Retinal pigment epithelial cell (primary cell): Measurements from ENCODE around the gene KLHDC10.
"Not testable (repeated sequence)": the region's sequence is repeated elsewhere in the genome, so short reads cannot be mapped to it uniquely, and the experiment has no call there.

Experiments
- DNase-seq: peaks from one replicate; pipeline ENCODE4 v3.0.0-alpha.2; 2010; ENCODE audit warnings: low read depth
- H3K4me3 ChIP-seq: 2 replicates; pipeline ENCODE4 v1.5.1; 2011; ENCODE audit warnings: mild to moderate bottlenecking, low read length, control low read depth, moderate library complexity
- CTCF ChIP-seq: conservative IDR thresholded peaks from 2 replicates; pipeline ENCODE4 v1.5.1; 2011; ENCODE audit warnings: low read depth, low read length, control low read depth, inconsistent platforms

Gene KLHDC10

GRCh38 chr7:130124711-130125110 is 54.4 kb downstream of the KLHDC10 start:
- no peak for DNase-seq
- TF ChIP-seq CTCF, result no peak
- no peak overlapping the region for H3K4me3 ChIP-seq

- not testable (repeated sequence) for DNase-seq, H3K4me3 ChIP-seq
Observed at GRCh38 chr7:130126840-130127239, 56.5 kb downstream of the KLHDC10 start.

- H3K4me3 ChIP-seq, result no peak overlapping the region
- TF ChIP-seq CTCF, result no peak
Observed at GRCh38 chr7:130127404-130127803, 57.1 kb downstream of the KLHDC10 start.

DNA sequence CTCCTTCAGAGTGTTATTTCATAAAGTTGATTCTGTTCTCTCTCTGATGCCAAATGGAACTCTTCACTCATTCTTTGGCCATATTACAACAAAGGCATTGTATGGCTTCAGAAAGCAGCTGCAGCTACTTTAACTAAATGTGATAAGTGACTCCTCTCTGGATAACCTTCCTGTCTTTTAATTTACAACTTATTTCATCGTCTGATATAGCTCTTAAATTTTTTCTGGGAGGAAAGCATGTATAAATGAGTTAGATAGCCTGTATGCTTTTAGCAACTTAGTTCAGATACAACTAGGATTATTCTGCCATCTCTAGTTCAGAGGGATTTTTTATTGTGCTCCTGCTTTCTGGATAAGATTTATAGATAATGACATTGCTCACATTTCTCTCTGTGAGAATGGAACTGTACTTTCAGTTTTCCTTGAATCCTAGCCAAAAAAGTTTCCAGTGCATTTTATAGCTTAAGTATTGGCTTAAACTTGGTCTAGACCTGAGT is 57.5 kb downstream of the KLHDC10 start:
- TF ChIP-seq CTCF, result no peak
- no peak overlapping the region for H3K4me3 ChIP-seq
- no peak for DNase-seq

More at GRCh38 chr7:130127404-130127803, 57.1 kb downstream of the KLHDC10 start:
- no peak for DNase-seq

DNA sequence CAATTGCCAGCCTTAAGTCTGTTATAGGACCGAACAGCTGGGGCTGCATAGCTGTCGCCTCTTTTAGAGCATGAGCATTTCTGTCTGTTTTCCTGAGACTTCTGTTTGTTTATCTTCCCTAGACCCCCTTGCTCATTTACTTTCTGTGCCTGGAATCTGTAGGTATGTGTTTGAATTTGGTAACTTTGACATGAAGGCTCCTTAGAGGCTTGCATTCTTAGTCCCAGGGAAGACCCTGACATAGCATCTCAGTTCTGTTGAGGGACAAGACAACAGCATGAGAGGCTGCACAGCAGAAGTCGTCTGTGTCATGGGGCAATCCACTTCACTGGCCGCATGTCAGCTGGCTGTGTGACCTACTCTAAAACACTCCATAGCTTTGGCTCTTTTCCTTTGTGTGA is 58.7 kb downstream of the KLHDC10 start:
- TF ChIP-seq CTCF, result no peak
- no peak for DNase-seq
- no peak overlapping the region for H3K4me3 ChIP-seq

- no peak for DNase-seq
- no peak for TF ChIP-seq CTCF
- no peak overlapping the region for H3K4me3 ChIP-seq
Observed at GRCh38 chr7:130131191-130131834, 61.0 kb downstream of the KLHDC10 start.

- no peak overlapping the region for H3K4me3 ChIP-seq
- no peak for DNase-seq
- no peak for TF ChIP-seq CTCF
Observed at GRCh38 chr7:130131964-130132875, 61.9 kb downstream of the KLHDC10 start.
